Naive thymus-derived CD8-positive, alpha-beta T cell (primary cell): ENCODE results near the gene BACH2. TPM values are rescaled to one million over a fixed set of nuclear protein-coding genes. Genes with fewer than 3 reads are reported as not detected.

Source experiments
- ATAC-seq, 2 donors: fragments of 150-1000 bp; cut with Tn5 transposase in 1 of 2; sonication (Bioruptor Pico), chemical (Tn5 transposase) in 1 of 2; 1 replicate in 1 of 2; 2 replicates in 1 of 2; pipeline ENCODE4 v1.10.0; 2021; ENCODE audit warnings: mild to moderate bottlenecking in 2 of 2, moderate library complexity in 2 of 2
- POLR2A ChIA-PET: fragments of 350-600 bp; sonication (Branson Sonifier 250); formaldehyde crosslinking; loops from one replicate; lab custom pipeline; 2021; ENCODE audit warnings: antibody characterized with exemption; lab: Charles Lee
- DNase-seq, 10 donors: peaks; one replicate each; pipeline versions ENCODE4 v3.0.0 to v3.0.0-alpha.2; 2020 to 2022
- H3K27ac Mint-ChIP-seq, 10 donors: one replicate each; pipeline ENCODE4 v1.8.0; 2020 to 2022; ENCODE audit warnings: mild to moderate bottlenecking in 10 of 10, mixed read lengths in 10 of 10, moderate library complexity in 4 of 10, inconsistent platforms in 1 of 10
- H3K27me3 Mint-ChIP-seq, 5 donors: one replicate each; pipeline ENCODE4 v1.8.0; 2021 to 2022; ENCODE audit warnings: mixed read lengths in 5 of 5
- H3K36me3 Mint-ChIP-seq, 3 donors: one replicate each; pipeline ENCODE4 v1.8.0; 2020 to 2022; ENCODE audit warnings: mixed read lengths in 3 of 3, mild to moderate bottlenecking in 2 of 3, inconsistent platforms in 1 of 3
- H3K4me1 Mint-ChIP-seq, 4 donors: one replicate each; pipeline ENCODE4 v1.8.0; 2021 to 2022; ENCODE audit warnings: mixed read lengths in 4 of 4
- H3K4me3 Mint-ChIP-seq, 10 donors: one replicate each; pipeline ENCODE4 v1.8.0; 2020 to 2022; ENCODE audit warnings: mild to moderate bottlenecking in 10 of 10, mixed read lengths in 10 of 10, moderate library complexity in 6 of 10, inconsistent platforms in 1 of 10
- H3K9me3 Mint-ChIP-seq, 9 donors: one replicate each; pipeline ENCODE4 v1.8.0; 2020 to 2022; ENCODE audit warnings: mixed read lengths in 9 of 9, mild to moderate bottlenecking in 3 of 9, inconsistent platforms in 1 of 9, moderate library complexity in 1 of 9
- polyA plus RNA-seq, 3 donors: library from polyadenylated mRNA; unstranded; fragments of 300-500 nt; fragmentation: Illumina TruSeq; gene quantifications; one replicate each; pipeline ENCODE4 v1.2.3, GENCODE V29; 2021
- total RNA-seq, 8 experiments: library from RNA in 2 of 8; stranded (reverse) in 2 of 8; gene quantifications; one replicate each; pipeline ENCODE4 v1.2.3 and lab custom pipeline; 2021 to 2026

The BACH2 gene
- total and polyA plus RNA-seq, 5 experiments from 2014 or later: 17.5 to 126 (median 29.3) TPM

DNA sequence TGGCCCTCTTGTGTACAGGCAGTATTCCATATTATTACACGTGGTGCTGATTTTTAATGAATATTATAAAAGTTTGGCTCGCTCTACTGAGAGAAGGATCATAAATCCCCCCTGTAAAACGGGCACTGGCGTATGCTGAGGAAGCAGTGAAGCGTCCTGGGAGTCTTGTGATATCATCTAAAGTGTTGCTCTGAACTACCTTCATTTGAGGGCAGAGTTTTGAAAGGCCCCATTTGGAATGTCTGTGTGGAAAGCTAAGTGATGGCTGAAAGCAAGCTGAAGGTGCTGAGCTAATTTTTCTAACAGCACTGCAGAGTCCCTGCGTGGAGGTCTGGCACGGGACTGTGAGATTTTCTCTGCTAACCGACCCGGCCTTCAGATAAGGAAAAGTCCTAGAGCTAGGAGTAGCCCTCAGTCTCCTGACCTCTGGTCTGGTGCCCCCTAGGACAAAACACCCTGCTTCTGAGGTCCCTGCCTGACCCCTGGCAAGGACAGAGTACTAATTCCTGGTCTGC, 1.3 kb upstream of the BACH2 start:
- Mint-ChIP-seq H3K4me1 (peaks cover 20 to 46% (median 33%) of the 10 kb centered on the region in 4 donors), H3K9me3 (no peaks in the 10 kb centered on the region), H3K36me3 (peaks cover 0 to 3% (median 2%) of the 10 kb centered on the region in 3 donors), H3K27ac (peak overlapping the region; percentile 79 to 97 (median 92)), H3K4me3 (peak overlapping the region in 9 of 10 donors; percentile 54 to 84 (median 76)), H3K27me3 (no peaks in the 10 kb centered on the region)
- POLR2A ChIA-PET: interaction anchor here (1.3 to 5.6 kb wide), 7 partner anchors 9 to 358 kb away, joined by 3 to 65 read pairs (median 4); no protein-coding TSS in a partner anchor
- ATAC-seq (no peak), DNase-seq (no peak)

DNA sequence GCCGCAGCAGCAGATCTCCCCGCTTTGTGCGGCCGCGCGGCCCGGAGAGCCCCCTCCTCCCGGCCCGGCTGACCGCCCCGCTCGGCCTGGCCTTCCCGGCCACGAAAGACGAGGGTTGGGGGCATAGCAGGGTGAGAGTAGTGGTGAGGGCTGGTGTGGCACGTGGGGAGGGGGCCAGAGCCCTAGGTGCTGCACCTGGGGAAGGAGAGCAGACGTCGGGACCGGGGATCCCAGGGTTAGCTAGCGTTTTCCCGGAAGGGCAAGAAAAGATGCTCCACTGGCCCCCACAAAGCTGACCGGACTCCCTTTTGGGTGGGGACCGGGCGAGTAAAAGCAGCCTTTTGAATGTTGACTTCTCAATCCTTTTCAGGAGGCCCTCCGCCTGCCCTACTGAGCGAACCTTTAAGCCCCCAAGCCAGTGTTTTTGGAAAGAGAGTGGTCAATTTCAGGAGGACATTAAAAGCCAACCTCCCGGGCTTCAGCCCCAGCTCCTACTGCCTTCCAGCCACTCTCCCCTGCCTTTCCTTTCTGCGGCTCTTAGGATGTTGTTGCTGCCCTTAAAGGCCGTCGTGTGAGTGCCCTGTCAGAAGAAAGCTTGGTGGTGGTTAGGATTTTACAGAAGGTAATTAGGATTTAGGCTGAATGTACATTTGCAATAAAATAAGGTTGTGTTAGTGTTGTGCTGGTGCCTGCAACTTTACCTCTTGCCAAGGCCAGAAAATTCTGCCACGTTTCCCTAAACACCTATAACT, 648 bp upstream of the BACH2 start:
- peak in 1 of 10 donors; percentile 13 for DNase-seq
- H3K9me3 Mint-ChIP-seq: no peaks in the 10 kb centered on the region

DNA sequence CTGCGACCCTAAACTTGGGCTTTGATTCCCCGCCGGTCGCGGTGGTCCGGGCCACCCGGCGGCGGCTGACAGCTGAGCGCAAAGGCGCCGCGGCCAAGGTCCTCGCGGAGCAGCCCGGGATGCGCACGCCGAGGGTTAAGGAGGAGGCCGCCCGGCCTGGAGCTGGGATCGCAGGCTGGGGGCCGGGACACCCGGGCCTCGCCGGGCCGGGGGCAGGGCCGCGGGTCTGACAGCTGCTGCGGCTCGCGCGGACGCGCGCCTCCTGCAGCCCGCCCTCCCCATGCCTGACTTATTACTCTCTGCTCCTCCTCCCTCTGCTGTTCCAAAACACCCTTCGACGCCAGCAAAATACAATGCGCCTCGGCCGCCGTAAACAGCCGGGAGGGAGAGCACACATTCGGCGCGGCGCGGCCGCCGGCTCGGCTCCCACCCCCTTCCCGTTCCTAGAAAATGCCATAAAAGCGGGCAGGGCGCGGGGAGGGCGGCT, 746 bp downstream of the BACH2 start:
- H3K27me3 Mint-ChIP-seq: no peaks in the 10 kb centered on the region
- ATAC-seq (peak; percentile 38 to 46), DNase-seq (peak; percentile 59 to 87 (median 76))

More for the DNA sequence above, 648 bp upstream of the BACH2 start:
- no peaks in the 10 kb centered on the region for H3K27me3 Mint-ChIP-seq
- POLR2A ChIA-PET: interaction anchor here (1.2 to 6.1 kb wide), 13 partner anchors 10 to 357 kb away, joined by 3 to 65 read pairs (median 7); no protein-coding TSS in a partner anchor
- peaks cover 22 to 46% (median 34%) of the 10 kb centered on the region in 4 donors for H3K4me1 Mint-ChIP-seq
- H3K36me3 Mint-ChIP-seq: peaks cover 0 to 3% (median 2%) of the 10 kb centered on the region in 3 donors
- ATAC-seq: peak; percentile 0 to 2
- peak overlapping the region; percentile 79 to 97 (median 92) for H3K27ac Mint-ChIP-seq
- peak overlapping the region; percentile 54 to 84 (median 76) for H3K4me3 Mint-ChIP-seq

DNA sequence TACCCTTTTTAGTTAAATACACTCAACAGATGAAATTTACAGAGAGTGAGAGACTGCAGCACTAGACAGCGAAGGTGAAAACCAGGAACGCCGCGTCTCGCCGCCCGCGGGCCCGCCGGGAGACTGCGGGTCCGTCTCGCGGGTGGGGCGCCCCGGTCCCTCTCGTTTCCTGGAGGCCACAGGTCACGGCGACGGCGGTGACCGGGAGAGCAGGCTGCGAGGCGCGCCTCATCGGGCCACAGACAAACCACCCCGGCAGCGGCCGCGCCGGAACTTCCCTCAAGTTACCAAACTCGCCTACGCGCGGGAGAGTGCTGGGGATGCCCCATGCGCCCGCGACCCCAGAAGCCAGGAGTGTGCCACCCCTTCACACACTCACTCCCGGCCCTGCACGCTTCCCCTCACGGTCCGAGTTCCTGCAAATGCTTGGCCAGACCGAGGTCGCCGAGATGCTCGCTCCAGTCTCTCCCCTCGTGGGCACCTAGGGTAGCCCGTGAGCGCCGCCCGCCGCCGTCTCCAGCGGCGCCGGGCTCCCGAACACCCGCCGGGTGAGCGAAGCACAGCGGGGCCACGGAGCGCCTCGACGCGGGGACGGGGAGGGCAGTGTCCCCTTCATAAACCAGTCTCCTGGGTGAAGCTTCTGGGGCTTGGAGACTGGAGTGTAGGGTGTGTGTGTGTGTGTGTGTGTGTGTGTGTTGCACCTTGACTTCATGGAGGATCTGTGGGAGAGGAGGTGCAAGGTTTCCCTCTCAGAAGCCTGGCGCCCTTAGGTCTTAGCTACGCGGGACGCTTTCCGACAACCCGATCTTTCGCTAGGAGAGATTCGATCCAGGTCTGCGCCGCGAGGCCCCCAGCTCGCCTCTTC, 1.4 kb downstream of the BACH2 start:
- POLR2A ChIA-PET: interaction anchor here (0.7 to 6.1 kb wide), 45 partner anchors 9 to 1214 kb away, joined by 3 to 65 read pairs (median 5); no protein-coding TSS in a partner anchor
- Mint-ChIP-seq H3K27ac (peak overlapping the region; percentile 89 to 100 (median 96)), H3K9me3 (no peaks in the 10 kb centered on the region), H3K4me1 (peaks cover 26 to 59% (median 46%) of the 10 kb centered on the region in 4 donors), H3K36me3 (peaks cover 0 to 23% (median 9%) of the 10 kb centered on the region in 3 donors), H3K27me3 (no peaks in the 10 kb centered on the region), H3K4me3 (peak overlapping the region; percentile 84 to 99 (median 90))
- peak; percentile 57 to 82 (median 71) for DNase-seq
- peak; percentile 23 to 40 for ATAC-seq

More for the DNA sequence above, 746 bp downstream of the BACH2 start:
- H3K4me1 Mint-ChIP-seq: peaks cover 19 to 53% (median 39%) of the 10 kb centered on the region in 4 donors
- H3K27ac Mint-ChIP-seq: peak overlapping the region; percentile 89 to 99 (median 96)
- peaks cover 0 to 16% (median 2%) of the 10 kb centered on the region in 3 donors for H3K36me3 Mint-ChIP-seq
- peak overlapping the region; percentile 84 to 99 (median 90) for H3K4me3 Mint-ChIP-seq
- POLR2A ChIA-PET: interaction anchor here (0.7 to 6.1 kb wide), 44 partner anchors 9 to 1214 kb away, joined by 3 to 65 read pairs (median 5); no protein-coding TSS in a partner anchor
- H3K9me3 Mint-ChIP-seq: no peaks in the 10 kb centered on the region

DNA sequence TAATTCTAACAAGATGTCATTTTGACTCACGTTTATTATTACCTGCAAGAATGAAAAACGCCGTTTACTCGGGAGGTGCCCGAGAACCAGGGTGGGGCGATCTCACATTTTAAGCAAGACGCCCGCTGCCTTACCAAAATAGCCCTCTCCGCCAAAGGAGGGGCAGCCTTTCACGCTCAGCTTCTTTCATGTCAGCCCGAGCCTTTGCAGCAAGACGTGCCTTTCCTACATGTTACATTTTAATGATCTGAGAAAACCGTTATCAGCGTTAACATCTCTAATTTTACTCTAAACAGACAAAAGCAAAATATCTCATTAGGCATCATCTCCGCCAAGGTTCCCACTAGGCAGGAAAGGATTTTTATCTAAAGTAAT, 2.0 kb downstream of the BACH2 start:
- POLR2A ChIA-PET: interaction anchor here (1.1 to 6.1 kb wide), 8 partner anchors 8 to 99 kb away, joined by 3 to 65 read pairs (median 12); no protein-coding TSS in a partner anchor
- Mint-ChIP-seq H3K36me3 (peaks cover 0 to 26% (median 12%) of the 10 kb centered on the region in 3 donors), H3K4me3 (peak overlapping the region; percentile 84 to 99 (median 90)), H3K9me3 (no peaks in the 10 kb centered on the region), H3K27me3 (no peaks in the 10 kb centered on the region), H3K4me1 (peaks cover 23 to 66% (median 51%) of the 10 kb centered on the region in 4 donors), H3K27ac (peak overlapping the region; percentile 89 to 100 (median 96))
- ATAC-seq: peak; percentile 18 to 24
- peak; percentile 43 to 86 (median 68) for DNase-seq

DNA sequence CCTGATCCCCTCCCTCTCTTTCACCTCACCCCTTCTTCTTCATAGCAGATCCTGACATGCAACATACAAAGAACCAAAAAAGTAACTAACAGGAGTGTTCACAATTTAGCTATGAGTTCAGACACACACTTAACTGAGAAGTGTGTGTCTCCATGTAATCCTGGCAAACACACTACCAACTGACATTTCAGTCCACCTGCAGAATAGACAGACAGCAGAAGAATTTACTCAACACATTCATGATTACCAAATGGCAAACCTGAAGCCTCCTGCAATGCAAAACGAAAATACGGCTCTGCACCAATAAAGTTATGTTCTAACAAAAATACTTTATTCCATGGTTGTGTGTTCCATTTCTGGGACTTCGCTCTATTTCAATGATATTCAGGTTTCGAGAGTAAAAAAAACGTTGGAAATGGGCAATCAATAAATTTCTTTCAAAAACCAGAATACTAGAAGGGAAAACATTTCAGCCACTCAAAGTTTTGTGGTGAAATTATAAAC, 2.6 kb downstream of the BACH2 start:
- Mint-ChIP-seq H3K36me3 (peaks cover 0 to 26% (median 17%) of the 10 kb centered on the region in 3 donors), H3K27ac (peak overlapping the region; percentile 89 to 100 (median 96)), H3K4me1 (peaks cover 27 to 71% (median 56%) of the 10 kb centered on the region in 4 donors), H3K4me3 (peak overlapping the region; percentile 84 to 99 (median 90)), H3K9me3 (no peaks in the 10 kb centered on the region), H3K27me3 (no peaks in the 10 kb centered on the region)
- ATAC-seq: no peak
- POLR2A ChIA-PET: interaction anchor here (1.1 to 6.1 kb wide), 10 partner anchors 7 to 211 kb away, joined by 3 to 65 read pairs (median 9); no protein-coding TSS in a partner anchor
- DNase-seq: peak in 2 of 10 donors; percentile 23 to 37

DNA sequence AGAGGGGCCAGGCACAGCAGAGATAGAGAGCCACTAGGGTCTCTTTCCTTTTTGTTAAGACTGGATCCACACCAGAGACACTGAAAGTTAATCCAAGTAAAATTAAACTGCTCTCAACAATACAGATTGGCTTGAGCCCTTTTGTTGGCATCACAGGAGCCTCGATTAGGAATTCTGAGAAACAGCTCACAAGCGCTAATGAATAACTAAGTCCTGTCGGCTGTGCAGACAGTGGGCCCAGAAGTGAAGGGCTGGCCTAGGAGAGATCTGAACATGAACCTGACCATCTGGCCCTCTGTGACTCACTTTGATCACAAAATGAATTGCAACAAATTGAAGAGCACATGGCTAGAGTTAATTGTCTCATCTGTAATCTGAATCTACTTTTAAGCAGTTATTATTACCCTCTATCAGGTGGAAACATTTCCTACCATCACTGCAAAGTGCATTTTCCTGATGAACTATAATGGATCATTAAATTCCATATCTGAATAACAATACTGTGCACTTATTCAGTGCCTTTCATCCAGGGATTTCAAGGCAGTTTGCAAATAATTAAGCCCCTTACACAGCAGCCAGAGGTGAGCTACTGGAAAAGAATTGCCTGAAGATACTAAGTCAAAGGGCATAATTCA, 3.2 kb downstream of the BACH2 start:
- H3K27ac Mint-ChIP-seq: peak overlapping the region; percentile 89 to 100 (median 96)
- peak overlapping the region; percentile 84 to 99 (median 90) for H3K4me3 Mint-ChIP-seq
- H3K4me1 Mint-ChIP-seq: peaks cover 30 to 76% (median 62%) of the 10 kb centered on the region in 4 donors
- no peaks in the 10 kb centered on the region for H3K27me3 Mint-ChIP-seq
- no peak for ATAC-seq
- no peaks in the 10 kb centered on the region for H3K9me3 Mint-ChIP-seq
- peaks cover 0 to 26% (median 17%) of the 10 kb centered on the region in 3 donors for H3K36me3 Mint-ChIP-seq
- POLR2A ChIA-PET: interaction anchor here (1.1 to 6.1 kb wide), 10 partner anchors 7 to 210 kb away, joined by 3 to 65 read pairs (median 5); no protein-coding TSS in a partner anchor
- peak in 2 of 10 donors; percentile 8 to 16 for DNase-seq

DNA sequence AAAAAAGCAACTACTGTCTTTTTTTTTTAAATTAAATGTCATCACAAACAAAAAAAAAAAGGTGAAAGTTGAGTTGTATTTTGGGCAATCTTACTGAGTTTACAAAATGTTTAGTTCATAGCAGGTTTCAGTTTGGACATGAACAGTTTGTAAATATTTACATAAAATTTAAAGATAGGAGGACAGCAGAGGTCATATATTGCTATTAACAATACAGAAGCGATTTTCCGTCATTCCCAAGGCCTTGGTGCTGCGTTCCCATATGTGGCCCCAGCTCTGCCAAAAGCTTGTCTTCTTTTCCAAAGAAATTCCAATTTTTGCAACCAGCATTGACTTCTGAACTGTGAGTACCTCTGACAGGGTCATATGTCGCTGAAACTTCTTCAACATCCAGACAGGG, 5.1 kb downstream of the BACH2 start:
- peak in 1 of 10 donors; percentile 23 for DNase-seq
- Mint-ChIP-seq H3K27me3 (no peaks in the 10 kb centered on the region), H3K9me3 (peaks cover 0 to 2% (median 0%) of the 10 kb centered on the region in 9 donors), H3K27ac (peak overlapping the region; percentile 89 to 100 (median 96)), H3K4me1 (peaks cover 43 to 82% (median 74%) of the 10 kb centered on the region in 4 donors), H3K36me3 (peaks cover 0 to 26% (median 23%) of the 10 kb centered on the region in 3 donors), H3K4me3 (peak overlapping the region; percentile 84 to 99 (median 90))
- ATAC-seq: no peak
- POLR2A ChIA-PET: interaction anchor here (0.7 to 6.1 kb wide), 7 partner anchors 18 to 351 kb away, joined by 3 to 52 read pairs (median 4); no protein-coding TSS in a partner anchor

DNA sequence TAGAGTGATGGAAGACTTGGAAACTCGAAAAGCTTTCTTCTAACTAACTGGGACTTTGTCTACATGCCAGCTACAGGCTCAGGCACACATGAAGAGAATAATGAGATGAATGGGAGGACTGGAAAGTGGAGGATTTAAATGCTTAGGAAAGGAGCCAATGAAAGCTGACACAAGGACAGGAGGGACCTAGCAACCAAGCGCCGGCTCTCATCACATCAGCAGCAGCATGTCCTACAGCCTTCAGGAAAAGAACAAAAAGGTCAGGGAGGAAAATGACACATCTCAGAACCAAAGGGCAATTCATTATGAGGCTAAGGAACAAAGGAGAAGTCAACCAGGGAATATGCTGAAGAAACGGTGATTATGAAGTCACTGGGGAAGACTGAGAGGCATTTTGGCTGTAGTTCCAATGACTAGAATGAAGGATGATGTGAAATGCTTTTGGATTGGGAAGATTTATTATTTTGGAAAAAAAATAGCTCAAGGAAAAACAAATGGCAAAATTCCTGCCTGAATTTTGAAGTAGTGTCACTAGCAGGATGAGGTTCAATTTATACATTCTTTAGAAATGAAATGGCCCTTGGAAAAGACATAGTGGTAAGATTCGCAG, 5.7 kb downstream of the BACH2 start:
- H3K36me3 Mint-ChIP-seq: peaks cover 0 to 26% (median 23%) of the 10 kb centered on the region in 3 donors
- DNase-seq (peak in 1 of 10 donors; percentile 8), ATAC-seq (no peak)
- POLR2A ChIA-PET: interaction anchor here (0.7 to 1.5 kb wide), 6 partner anchors 50 to 350 kb away, joined by 3 to 4 read pairs (median 4); no protein-coding TSS in a partner anchor
- H3K27ac Mint-ChIP-seq: peak overlapping the region; percentile 89 to 100 (median 95)
- H3K4me3 Mint-ChIP-seq: peak overlapping the region; percentile 84 to 99 (median 90)
- H3K4me1 Mint-ChIP-seq: peaks cover 44 to 89% (median 80%) of the 10 kb centered on the region in 4 donors
- peaks cover 0 to 2% (median 0%) of the 10 kb centered on the region in 9 donors for H3K9me3 Mint-ChIP-seq
- H3K27me3 Mint-ChIP-seq: no peaks in the 10 kb centered on the region

DNA sequence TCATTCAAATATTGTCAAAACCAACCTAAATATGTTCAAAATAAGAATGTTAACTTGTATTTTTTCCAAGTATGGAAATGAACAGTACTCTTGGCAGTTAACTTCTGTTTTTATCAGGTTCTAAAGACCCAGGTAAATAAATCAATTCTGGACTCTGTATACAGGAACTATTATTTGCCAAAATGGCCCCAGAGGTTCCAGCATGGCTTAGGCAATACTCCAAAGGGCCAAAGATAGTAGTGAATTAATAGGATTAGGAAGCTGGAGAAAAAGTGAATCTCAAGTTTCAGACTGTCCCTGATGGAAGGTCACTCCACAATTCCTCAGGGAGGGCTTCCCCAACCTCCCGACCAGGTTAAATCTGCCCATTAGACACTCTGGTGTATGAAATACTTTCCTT, 6.7 kb downstream of the BACH2 start:
- Mint-ChIP-seq H3K27ac (peak overlapping the region; percentile 89 to 100 (median 95)), H3K4me1 (peaks cover 46 to 99% (median 90%) of the 10 kb centered on the region in 4 donors), H3K27me3 (no peaks in the 10 kb centered on the region), H3K36me3 (peaks cover 0 to 26% (median 23%) of the 10 kb centered on the region in 3 donors), H3K9me3 (peaks cover 0 to 2% (median 0%) of the 10 kb centered on the region in 9 donors), H3K4me3 (peak overlapping the region; percentile 19 to 99 (median 90))
- DNase-seq (peak in 1 of 10 donors; percentile 9), ATAC-seq (no peak)
- POLR2A ChIA-PET: interaction anchor here (0.6 to 6.9 kb wide), 10 partner anchors 6 to 462 kb away, joined by 3 to 97 read pairs (median 3); partner anchors contain the start of gene BACH2
